GM12878 (cell line): ENCODE results near the gene SNCG. TPM values are rescaled to one million over a fixed set of nuclear protein-coding genes. Genes with fewer than 3 reads are reported as not detected.
A peak's percentile ranks its signal among the peaks of the same experiment; 100 is the strongest.

ENCODE experiments used
- ATAC-seq: fragments of 200-7000 bp; cut with Tn5 transposase; 3 replicates; pipeline ENCODE4 v1.9.1; 2020; ENCODE audit warnings: mild to moderate bottlenecking, moderate library complexity
- BruUV-seq: library from RNA; stranded (reverse); fragments of 400-500 nt; replicated peaks from 2 replicates; lab custom pipeline; 2021; lab: Mats Ljungman, UMichigan
- CTCF ChIA-PET: fragments of 300-600 bp; sonication (Branson Sonifier 250); formaldehyde crosslinking; extraction: SDS; loops from one replicate; lab custom pipeline; 2021; ENCODE audit warnings: inconsistent platforms; lab: Yijun Ruan, JAX
- POLR2A ChIA-PET: fragments of 350-600 bp; formaldehyde crosslinking; extraction: SDS; loops from one replicate; lab custom pipeline; 2021; ENCODE audit warnings: inconsistent platforms; lab: Charles Lee
- RAD21 ChIA-PET: fragments of 300-600 bp; sonication (Branson Sonifier 250); formaldehyde crosslinking; loops from one replicate; lab custom pipeline; 2023; ENCODE audit warnings: antibody characterized with exemption; ENCODE audit not compliant: unreplicated experiment; lab: Charles Lee
- SMC1A ChIA-PET: fragments of 300-600 bp; sonication (Branson Sonifier 250); formaldehyde crosslinking; loops from one replicate; lab custom pipeline; 2023; ENCODE audit not compliant: unreplicated experiment, uncharacterized antibody; lab: Charles Lee
- DNase-seq: peaks from one replicate; pipeline ENCODE4 v3.0.0-alpha.2; 2011; ENCODE audit warnings: low read depth, low spot score
- FAIRE-seq: peaks from 3 replicates; lab custom pipeline; 2011; peaks lifted over from hg19 to GRCh38; lab: Jason Lieb, UNC
- H2AFZ ChIP-seq: 2 replicates; pipeline ENCODE4 v1.6.0; 2011; ENCODE audit warnings: low read depth, low read length, control low read depth; ENCODE audit not compliant: control insufficient read depth
- H3K27ac ChIP-seq: 2 replicates; pipeline ENCODE4 v1.5.1; 2011; ENCODE audit warnings: control low read depth; ENCODE audit not compliant: control insufficient read depth, insufficient read depth
- H3K27me3 ChIP-seq, 2 experiments: replicated peaks in 1 of 2; 2 replicates each; pipeline versions ENCODE4 v1.6.0 to v1.6.1; 2011; ENCODE audit warnings: low read length in 1 of 2; ENCODE audit not compliant: control insufficient read depth in 2 of 2, insufficient read depth in 2 of 2
- H3K36me3 ChIP-seq, 2 experiments: 2 replicates each; pipeline ENCODE4 v1.5.1; 2011; ENCODE audit warnings: low read length in 1 of 2; ENCODE audit not compliant: control insufficient read depth in 2 of 2, insufficient read depth in 2 of 2
- H3K4me1 ChIP-seq: 2 replicates; pipeline ENCODE4 v1.6.1; 2011; ENCODE audit warnings: mild to moderate bottlenecking, low read length, moderate library complexity, mixed read lengths; ENCODE audit not compliant: control insufficient read depth, insufficient read depth
- H3K4me2 ChIP-seq: 2 replicates; pipeline ENCODE4 v1.6.0; 2011; ENCODE audit warnings: control low read depth; ENCODE audit not compliant: control insufficient read depth, insufficient read depth
- H3K4me3 ChIP-seq: fragments of 200-600 bp; sonication (generic); 2 replicates; pipeline ENCODE4 v1.5.1; 2016
- H3K79me2 ChIP-seq: 2 replicates; pipeline ENCODE4 v1.6.0; 2011; ENCODE audit warnings: low read length; ENCODE audit not compliant: control insufficient read depth, insufficient read depth
- H3K9ac ChIP-seq: 2 replicates; pipeline ENCODE4 v1.8.0; 2011; ENCODE audit warnings: low read length, control low read depth, mixed read lengths; ENCODE audit not compliant: control insufficient read depth, insufficient read depth
- H3K9me3 ChIP-seq: replicated peaks from 3 replicates; pipeline ENCODE4 v1.5.1; 2011; ENCODE audit warnings: mild to moderate bottlenecking, low read length; ENCODE audit not compliant: control insufficient read depth, insufficient read depth
- H4K20me1 ChIP-seq: 2 replicates; pipeline ENCODE4 v1.6.0; 2011; ENCODE audit not compliant: control insufficient read depth, insufficient read depth
- BRCA1 ChIP-seq: IDR thresholded peaks from 2 replicates; pipeline ENCODE4 v1.6.1; 2011; ENCODE audit warnings: low read depth, low read length, improper control_type of control experiment
- MEF2B ChIP-seq: fragments of 450-650 bp; IDR thresholded peaks from 2 replicates; pipeline ENCODE4 v1.6.1; 2018; ENCODE audit warnings: mild to moderate bottlenecking, moderate library complexity; ENCODE audit not compliant: partially characterized antibody, poor library complexity, severe bottlenecking
- SPI1 ChIP-seq: IDR thresholded peaks from 2 replicates; pipeline ENCODE4 v1.6.1; 2011; ENCODE audit warnings: low read depth, mild to moderate bottlenecking, low read length, moderate library complexity, borderline replicate concordance; ENCODE audit not compliant: insufficient read depth
- USF2 ChIP-seq: IDR thresholded peaks from 2 replicates; pipeline ENCODE4 v1.6.1; 2011; ENCODE audit warnings: low read depth, low read length, improper control_type of control experiment, borderline replicate concordance
- WGBS: methylation state at CpG from one replicate; pipeline ENCODE4 v1.1.6; 2016; ENCODE audit warnings: low lambda C conversion rate; ENCODE audit not compliant: insufficient replicate concordance, insufficient coverage; ENCODE audit errors: missing lambda C conversion rate; 5-methylcytosine and 5-hydroxymethylcytosine counted together
- in situ Hi-C: fragments of 300-500 bp; cut with MboI; formaldehyde crosslinking; loops from 9 replicates; pipeline ENCODE4 v1.14.3; 2018; ENCODE audit warnings: mixed read lengths
- intact Hi-C: fragments of 100-400 bp; cut with micrococcal nuclease; formaldehyde crosslinking; loops from one replicate; pipeline ENCODE4 v1.14.2; 2022; ENCODE audit not compliant: unreplicated experiment
- polyA plus RNA-seq, 11 experiments: library from polyadenylated mRNA; depleted of rRNA in 4 of 11; unstranded in 6 of 11; stranded (reverse) in 5 of 11; fragments of >200 nt; fragmentation: Nextera tagmentation in 4 of 11; fragmentation: Illumina TruSeq in 1 of 11; extraction: Ambion mirVana in 4 of 11; extraction: Trizol in 1 of 11; gene quantifications; 1 replicate in 1 of 11; 2 replicates in 10 of 11; pipeline versions ENCODE4 v1.2.1 to v1.2.3, GENCODE V29; 2011 to 2016; ENCODE audit warnings: inconsistent platforms in 2 of 11, missing spikeins in 2 of 11, low read depth in 1 of 11
- total RNA-seq, 4 experiments: library from RNA; depleted of rRNA in 3 of 4; stranded (reverse); fragments of >200 nt in 3 of 4; fragmentation: Illumina TruSeq in 1 of 4; extraction: Trizol in 1 of 4; gene quantifications; 2 replicates each; pipeline versions ENCODE4 v1.2.1 to v1.2.3, GENCODE V29; 2013 to 2021

Gene SNCG
- total and polyA plus RNA-seq, 10 of the 15 experiments (the other 5 are each of a cell fraction or from before 2014, with no cell fraction given), result 0.22 to 1.3 (median 0.42) TPM; not detected in 6

GRCh38 chr10:86962136-86962980, 4.0 kb downstream of the SNCG start:
- no peaks in the 10 kb centered on the region for H3K27me3 ChIP-seq
- H2AFZ ChIP-seq, result no peak overlapping the region
- H3K36me3 ChIP-seq, result no peaks in the 10 kb centered on the region
- BruUV-seq, result no TSS peak
- ChIA-PET POLR2A (no interaction called here), CTCF (interaction anchor here (0.7 to 2.8 kb wide), 3 partner anchors 8 to 23 kb away, joined by 3 to 9 read pairs (median 3); no protein-coding TSS in a partner anchor), RAD21 (interaction anchor here (0.8 kb wide), 1 partner anchor 17 kb away, joined by 3 read pairs; no protein-coding TSS in a partner anchor), SMC1A (no interaction called here)
- no peak overlapping the region for H3K4me3 ChIP-seq
- intact Hi-C loops (no loop called here), in situ Hi-C loops (no loop called here)
- FAIRE-seq (no peak), ATAC-seq (no peak), DNase-seq (no peak)
- 46% methylated on average over 7 of the region's 7 CpGs for WGBS
- no peaks in the 10 kb centered on the region for H4K20me1 ChIP-seq
- no peak overlapping the region for H3K9ac ChIP-seq
- H3K79me2 ChIP-seq, result no peaks in the 10 kb centered on the region
- H3K27ac ChIP-seq, result no peak overlapping the region
- no peak for TF ChIP-seq USF2
- TF ChIP-seq MEF2B, result no peak
- TF ChIP-seq SPI1, result peak; percentile 87
- no peak for TF ChIP-seq BRCA1
- peaks cover 44% of the 10 kb centered on the region for H3K4me1 ChIP-seq
- no peaks in the 10 kb centered on the region for H3K9me3 ChIP-seq
- no peak overlapping the region for H3K4me2 ChIP-seq
